Neural progenitor cell (in vitro differentiated cells): ENCODE data around the gene ANGPTL8.

ENCODE experiments used
- CTCF ChIP-seq: fragments of 200-600 bp; sonication (generic); IDR thresholded peaks from 2 replicates; pipeline ENCODE4 v1.5.1; 2017; ENCODE audit warnings: antibody characterized with exemption, mild to moderate bottlenecking
- EZH2 ChIP-seq: fragments of 200-600 bp; sonication (generic); IDR thresholded peaks from 2 replicates; pipeline ENCODE4 v1.6.1; 2017; ENCODE audit warnings: antibody characterized with exemption, mild to moderate bottlenecking, moderate library complexity

- TF ChIP-seq CTCF: no peak
- TF ChIP-seq EZH2: no peak
Observed at GRCh38 chr19:11261431-11261970, 22.1 kb downstream of the ANGPTL8 start.
